Ovary (tissue), 9 donors: ENCODE data around the gene MICALL2. TPM values are rescaled to one million over a fixed set of nuclear protein-coding genes. Genes with fewer than 3 reads are reported as not detected.

ENCODE experiments used
- DNase-seq, 5 donors: peaks; one replicate each; pipeline ENCODE4 v3.0.0-alpha.2; 2019 to 2020
- H3K27ac ChIP-seq, 2 donors: fragments of 200-600 bp; one replicate each; pipeline versions ENCODE4 v1.5.1 to v1.8.0; 2019 to 2022
- H3K27me3 ChIP-seq: fragments of 200-600 bp; one replicate; pipeline ENCODE4 v1.8.0; 2022
- H3K36me3 ChIP-seq: fragments of 200-600 bp; sonication (generic); one replicate; pipeline ENCODE4 v1.5.1; 2019
- H3K4me1 ChIP-seq: one replicate; pipeline ENCODE4 v1.8.1; 2013; ENCODE audit warnings: mild to moderate bottlenecking, moderate library complexity; ENCODE audit not compliant: insufficient read depth
- H3K4me3 ChIP-seq: fragments of 200-600 bp; sonication (generic); one replicate; pipeline ENCODE4 v1.5.1; 2017
- H3K9me3 ChIP-seq, 2 donors: fragments of 200-600 bp in 1 of 2; sonication (generic) in 1 of 2; one replicate each; pipeline versions ENCODE4 v1.5.1 to v1.8.1; 2013 to 2019; ENCODE audit warnings: mild to moderate bottlenecking in 1 of 2, moderate library complexity in 1 of 2
- EP300 ChIP-seq: sonication (generic); formaldehyde crosslinking; IDR thresholded peaks from one replicate; pipeline ENCODE4 v1.6.1; 2017; ENCODE audit warnings: antibody characterized with exemption
- POLR2A ChIP-seq: fragments of 450-650 bp; IDR thresholded peaks from one replicate; pipeline ENCODE4 v1.6.1; 2017; ENCODE audit warnings: antibody characterized with exemption, mild to moderate bottlenecking, moderate library complexity
- WGBS, 3 donors: extraction: QIAGEN DNeasy Blood & Tissue Kit in 1 of 3; methylation state at CpG; one replicate each; pipeline versions ENCODE4 v1.1.5 to v1.1.7; 2013 to 2017; 5-methylcytosine and 5-hydroxymethylcytosine counted together
- intact Hi-C, 4 donors: fragments of 100-400 bp; cut with DNase I; formaldehyde crosslinking; loops; one replicate each; pipeline versions ENCODE4 v1.11.0 to v1.15.1; 2022 to 2023
- polyA plus RNA-seq, 2 donors: library from polyadenylated mRNA; stranded (reverse); fragments of 200-250 nt in 1 of 2; fragments of 350-450 nt in 1 of 2; fragmentation: Illumina TruSeq in 1 of 2; extraction: RNeasy Lipid Tissue Mini Kit (QIAGEN cat#74804) in 1 of 2; gene quantifications; one replicate each; pipeline ENCODE4 v1.2.3, GENCODE V29; 2013 to 2014
- total RNA-seq, 7 donors: library from RNA; depleted of rRNA in 2 of 7; stranded (reverse); fragments of >200 nt in 2 of 7; fragmentation: NEBNext Ultra II Directional in 3 of 7; extraction: Animal tissue kit (Norgen Biotek cat#: 25700) in 3 of 7; gene quantifications; one replicate each; pipeline versions ENCODE4 v1.1.0 to v1.2.4, GENCODE V29; 2016 to 2023
- TF ChIP-seq, protein P1 (sequence below), 3 donors: fragments of 450-650 bp in 2 of 3; fragments of 200-600 bp in 1 of 3; IDR thresholded peaks; one replicate each; pipeline versions ENCODE4 v1.5.1 to v1.8.0; 2016 to 2022; ENCODE audit warnings: antibody characterized with exemption in 3 of 3, mild to moderate bottlenecking in 1 of 3
- donor health status: DM: no; HTN: no; CAD: no; lungs with moderate emphysema.
- donor health status: DM: no; HTN: no; CAD: no.
- donor health status: Bipolar disorder and iron deficiency.
- donor health status: DM: yes; HTN: yes; CAD: no.
- donor health status: DM: no; HTN: no; CAD: no.
- donor health status: DM: yes; HTN: yes; CAD: no.

Gene MICALL2
- total and polyA plus RNA-seq, 9 donors, result 0.95 to 13.4 (median 6.5) TPM

DNA sequence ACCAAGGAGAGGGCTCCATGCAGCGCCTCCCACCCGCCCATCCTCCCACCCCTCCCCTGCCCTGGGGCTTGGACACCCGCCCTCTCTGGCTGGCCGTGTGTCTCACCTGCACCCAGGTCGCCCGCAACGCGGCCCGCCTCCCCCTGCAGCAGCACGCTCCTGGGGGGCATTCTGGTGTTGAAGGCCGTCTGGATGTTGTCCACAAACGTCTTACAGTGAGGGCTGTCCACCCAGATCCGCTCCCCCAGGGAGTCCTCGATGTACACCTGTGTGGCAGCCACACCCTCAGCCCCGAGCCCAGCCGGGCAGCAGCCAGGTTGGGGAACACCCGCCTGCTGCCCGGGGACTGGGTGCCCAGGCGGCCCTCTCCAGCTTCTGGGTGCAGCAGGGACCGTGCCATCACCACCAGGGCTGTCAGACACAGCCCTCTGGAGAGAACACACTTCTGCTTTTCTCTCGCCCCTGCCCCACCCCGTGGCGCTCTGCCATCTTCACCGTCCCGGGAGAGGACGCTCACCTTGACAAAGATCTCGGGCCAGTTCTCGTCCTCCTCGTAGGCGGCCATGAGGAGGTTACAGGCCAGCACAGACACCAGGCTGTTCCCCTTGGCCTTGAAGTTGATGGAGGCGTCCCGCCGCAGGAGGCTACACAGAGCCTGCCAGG is 40.2 kb upstream of the MICALL2 start:
- Histone ChIP-seq H3K9me3 (no peaks in the 10 kb centered on the region), H3K36me3 (no peaks in the 10 kb centered on the region), H3K27me3 (no peaks in the 10 kb centered on the region), H3K4me1 (peaks cover 10% of the 10 kb centered on the region), H3K4me3 (no peak overlapping the region), H3K27ac (no peak overlapping the region)
- TF ChIP-seq, protein P1, sequence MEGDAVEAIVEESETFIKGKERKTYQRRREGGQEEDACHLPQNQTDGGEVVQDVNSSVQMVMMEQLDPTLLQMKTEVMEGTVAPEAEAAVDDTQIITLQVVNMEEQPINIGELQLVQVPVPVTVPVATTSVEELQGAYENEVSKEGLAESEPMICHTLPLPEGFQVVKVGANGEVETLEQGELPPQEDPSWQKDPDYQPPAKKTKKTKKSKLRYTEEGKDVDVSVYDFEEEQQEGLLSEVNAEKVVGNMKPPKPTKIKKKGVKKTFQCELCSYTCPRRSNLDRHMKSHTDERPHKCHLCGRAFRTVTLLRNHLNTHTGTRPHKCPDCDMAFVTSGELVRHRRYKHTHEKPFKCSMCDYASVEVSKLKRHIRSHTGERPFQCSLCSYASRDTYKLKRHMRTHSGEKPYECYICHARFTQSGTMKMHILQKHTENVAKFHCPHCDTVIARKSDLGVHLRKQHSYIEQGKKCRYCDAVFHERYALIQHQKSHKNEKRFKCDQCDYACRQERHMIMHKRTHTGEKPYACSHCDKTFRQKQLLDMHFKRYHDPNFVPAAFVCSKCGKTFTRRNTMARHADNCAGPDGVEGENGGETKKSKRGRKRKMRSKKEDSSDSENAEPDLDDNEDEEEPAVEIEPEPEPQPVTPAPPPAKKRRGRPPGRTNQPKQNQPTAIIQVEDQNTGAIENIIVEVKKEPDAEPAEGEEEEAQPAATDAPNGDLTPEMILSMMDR (IDR thresholded peaks at IDR 0.05), result no peak
- TF ChIP-seq POLR2A (no peak), EP300 (no peak)
- WGBS, 3 donors, result 84 to 89% (median 86%) methylated on average over 25 to 33 of the region's 33 CpGs
- peak in 1 of 5 donors; percentile 32 for DNase-seq
- intact Hi-C loops, result loop anchor here in 1 of 4 donors (5.0 kb wide), 1 partner anchor 73 kb away; the partner anchor contains the start of gene PSMG3

DNA sequence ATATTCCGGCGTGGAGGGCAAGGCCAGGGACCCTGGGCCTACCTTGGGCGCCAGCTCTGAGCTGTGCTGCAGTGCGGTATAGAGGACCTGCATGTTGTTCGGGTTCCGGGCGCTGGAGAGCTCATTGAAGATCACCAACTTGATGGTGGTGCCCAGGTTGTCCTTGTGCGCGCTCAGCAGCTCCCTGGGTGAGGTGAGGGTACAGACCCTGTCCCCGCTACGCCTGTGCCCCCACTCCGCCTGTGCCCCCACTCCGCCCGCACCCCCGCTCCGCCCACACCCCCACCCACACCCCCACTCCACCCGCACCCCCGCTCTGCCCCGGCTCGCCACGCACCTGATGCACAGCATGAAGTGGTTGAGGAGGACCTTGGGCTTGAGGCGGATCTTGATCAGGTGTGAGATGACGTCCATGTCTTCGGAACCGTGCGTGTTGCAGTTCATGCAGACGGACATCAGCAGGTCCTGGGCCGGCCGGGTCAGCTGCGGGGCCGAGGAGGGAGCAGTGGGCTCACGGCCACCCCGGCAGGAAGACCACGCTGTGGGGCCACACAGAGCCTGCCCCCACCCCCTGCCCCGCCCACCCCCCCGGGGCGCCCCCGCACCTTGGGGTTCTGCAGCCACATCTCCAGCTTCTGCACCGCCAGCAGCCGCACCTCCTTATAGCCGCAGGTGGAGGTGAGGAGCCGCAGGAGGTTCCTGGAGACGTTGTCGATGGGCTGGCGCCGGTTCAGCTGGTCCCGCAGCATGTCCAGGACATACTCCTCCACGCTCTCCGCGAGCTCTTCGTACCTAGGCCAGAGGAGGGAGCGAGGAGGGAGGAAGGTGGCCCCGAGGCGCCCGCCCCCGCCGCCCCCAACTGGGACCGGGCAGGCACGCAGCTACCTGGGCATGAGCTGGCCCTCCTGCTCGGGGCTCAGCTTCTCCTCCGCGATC is 39.4 kb upstream of the MICALL2 start:
- no peaks in the 10 kb centered on the region for H3K27me3 ChIP-seq
- H3K4me3 ChIP-seq, result no peak overlapping the region
- H3K9me3 ChIP-seq, result no peaks in the 10 kb centered on the region
- DNase-seq, result peak in 1 of 5 donors; percentile 35
- H3K4me1 ChIP-seq, result peaks cover 10% of the 10 kb centered on the region
- no peaks in the 10 kb centered on the region for H3K36me3 ChIP-seq
- no peak for TF ChIP-seq POLR2A
- TF ChIP-seq EP300, result no peak
- TF ChIP-seq, protein P1 (IDR thresholded peaks at IDR 0.05), result no peak
- intact Hi-C loops, result no loop called here
- WGBS, 3 donors, result 90 to 93% (median 92%) methylated on average over 54 to 62 of the region's 62 CpGs
- H3K27ac ChIP-seq, result no peak overlapping the region

- Histone ChIP-seq H3K36me3 (no peaks in the 10 kb centered on the region), H3K9me3 (no peaks in the 10 kb centered on the region), H3K27ac (no peak overlapping the region), H3K4me3 (no peak overlapping the region), H3K27me3 (no peaks in the 10 kb centered on the region), H3K4me1 (peaks cover under 1% of the 10 kb centered on the region)
- intact Hi-C loops, result no loop called here
- 87 to 90% (median 90%) methylated on average over 37 of the region's 37 CpGs for WGBS, 3 donors
- DNase-seq, result no peak
- TF ChIP-seq, protein P1 (IDR thresholded peaks at IDR 0.05), result no peak
- TF ChIP-seq EP300, result no peak
- no peak for TF ChIP-seq POLR2A
Observed at GRCh38 chr7:1497293-1497927, 38.1 kb upstream of the MICALL2 start.

DNA sequence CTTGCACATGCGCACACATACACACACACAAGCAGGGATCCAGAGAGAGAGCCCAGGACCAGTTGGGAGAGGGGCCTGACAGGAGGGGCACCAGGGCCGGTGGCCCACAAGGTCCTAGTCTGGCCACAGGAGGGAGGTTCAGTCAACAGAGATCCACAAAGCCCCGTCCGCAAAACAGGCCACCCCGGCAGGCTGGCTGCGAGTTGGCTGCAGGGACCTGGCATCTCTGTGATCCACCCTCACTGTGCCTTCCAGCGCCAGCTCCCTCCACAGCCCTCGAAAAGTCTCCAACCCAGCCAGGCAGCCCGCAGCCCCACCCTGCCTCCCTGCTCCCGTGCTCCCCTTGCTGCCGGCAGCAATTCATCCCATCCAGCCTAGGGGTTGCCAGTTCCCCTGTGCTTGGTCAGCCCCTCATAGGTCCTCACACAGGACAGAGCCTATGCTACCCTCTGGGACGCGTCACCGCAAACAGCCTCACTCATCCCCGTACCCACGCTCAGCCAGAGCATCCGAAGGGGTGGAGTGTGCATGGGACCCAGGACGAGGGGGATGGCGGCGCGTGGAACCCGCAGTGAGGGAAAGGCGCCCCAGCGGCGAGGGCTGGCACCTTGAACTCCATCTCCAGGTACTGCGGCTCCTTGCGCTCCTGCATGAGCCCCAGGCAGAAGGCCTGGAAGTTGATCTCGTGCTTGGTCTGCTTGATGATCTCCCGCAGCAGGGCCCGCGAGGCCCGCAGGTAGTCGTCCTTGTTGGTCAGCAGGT is 37.4 kb upstream of the MICALL2 start:
- intact Hi-C loops, result no loop called here
- Histone ChIP-seq H3K36me3 (no peaks in the 10 kb centered on the region), H3K27ac (no peak overlapping the region), H3K9me3 (no peaks in the 10 kb centered on the region), H3K27me3 (no peaks in the 10 kb centered on the region), H3K4me1 (no peaks in the 10 kb centered on the region), H3K4me3 (no peak overlapping the region)
- 87 to 90% (median 89%) methylated on average over 33 of the region's 33 CpGs for WGBS, 3 donors
- TF ChIP-seq, protein P1 (IDR thresholded peaks at IDR 0.05), result no peak
- TF ChIP-seq EP300 (no peak), POLR2A (no peak)
- no peak for DNase-seq
